AG08395 (cell line): ENCODE measurements around the gene SLX4IP.
"Not testable (repeated sequence)": the region's sequence is repeated elsewhere in the genome, so short reads cannot be mapped to it uniquely, and the experiment has no call there.

Source experiments
- DNase-seq: peaks from one replicate; pipeline ENCODE4 v3.0.0; 2012; ENCODE audit warnings: mixed read lengths, low spot score

The SLX4IP gene

GRCh38 chr20:10605547-10606195, 170.6 kb downstream of the SLX4IP start:
- no peak for DNase-seq

GRCh38 chr20:10609276-10609675, 174.2 kb downstream of the SLX4IP start:
- peak; percentile 62 for DNase-seq

- DNase-seq: peak; percentile 38
Observed at GRCh38 chr20:10609770-10610169, 174.7 kb downstream of the SLX4IP start.

GRCh38 chr20:10610251-10610650, 175.1 kb downstream of the SLX4IP start:
- no peak for DNase-seq

GRCh38 chr20:10611357-10611756, 176.3 kb downstream of the SLX4IP start:
- DNase-seq: peak; percentile 39

GRCh38 chr20:10613426-10613825, 178.3 kb downstream of the SLX4IP start:
- DNase-seq: not testable (repeated sequence)

- no peak for DNase-seq
Observed at GRCh38 chr20:10613911-10614310, 178.8 kb downstream of the SLX4IP start.

GRCh38 chr20:10616212-10616611, 181.1 kb downstream of the SLX4IP start:
- no peak for DNase-seq

- not testable (repeated sequence) for DNase-seq
Observed at GRCh38 chr20:10617549-10618133, 182.5 kb downstream of the SLX4IP start.

- DNase-seq: no peak
Observed at GRCh38 chr20:10618611-10619245, 183.6 kb downstream of the SLX4IP start.

GRCh38 chr20:10619427-10619826, 184.3 kb downstream of the SLX4IP start:
- peak; percentile 84 for DNase-seq

GRCh38 chr20:10621149-10621548, 186.0 kb downstream of the SLX4IP start:
- DNase-seq: no peak

- peak; percentile 74 for DNase-seq
Observed at GRCh38 chr20:10622657-10623418, 187.7 kb downstream of the SLX4IP start.

GRCh38 chr20:10625641-10626040, 190.5 kb downstream of the SLX4IP start:
- no peak for DNase-seq

- DNase-seq: no peak
Observed at GRCh38 chr20:10626896-10627295, 191.8 kb downstream of the SLX4IP start.

- DNase-seq: no peak
Observed at GRCh38 chr20:10629946-10630650, 195.0 kb downstream of the SLX4IP start.

GRCh38 chr20:10631126-10631525, 196.0 kb downstream of the SLX4IP start:
- DNase-seq: no peak

- DNase-seq: no peak
Observed at GRCh38 chr20:10632721-10633509, 197.8 kb downstream of the SLX4IP start.

GRCh38 chr20:10633718-10634117, 198.6 kb downstream of the SLX4IP start:
- DNase-seq: no peak

- DNase-seq: no peak
Observed at GRCh38 chr20:10634211-10634610, 199.1 kb downstream of the SLX4IP start.
